Bronchial epithelial cell (primary cell): ENCODE measurements around the gene ZNF821. TPM values are rescaled to one million over a fixed set of nuclear protein-coding genes. Genes with fewer than 3 reads are reported as not detected.

ENCODE experiments used
- DNase-seq: peaks from one replicate; pipeline ENCODE4 v3.0.0-alpha.2; 2010; ENCODE audit warnings: low read depth
- FAIRE-seq: peaks from 2 replicates; lab custom pipeline; 2011; peaks lifted over from hg19 to GRCh38; lab: Jason Lieb, UNC
- H3K27me3 ChIP-seq: 2 replicates; pipeline ENCODE4 v1.5.1; 2011; ENCODE audit warnings: low read length; ENCODE audit not compliant: control insufficient read depth, insufficient read depth
- H3K36me3 ChIP-seq: 2 replicates; pipeline ENCODE4 v1.5.1; 2011; ENCODE audit warnings: low read length; ENCODE audit not compliant: control insufficient read depth, insufficient read depth
- H3K4me3 ChIP-seq: 2 replicates; pipeline ENCODE4 v1.5.1; 2011; ENCODE audit warnings: mild to moderate bottlenecking, low read depth, low read length, control low read depth
- CTCF ChIP-seq: IDR thresholded peaks from 2 replicates; pipeline ENCODE4 v1.5.1; 2011; ENCODE audit warnings: mild to moderate bottlenecking, moderate library complexity, low read length, control low read depth, inconsistent platforms; ENCODE audit not compliant: insufficient read depth, severe bottlenecking
- total RNA-seq: library from RNA; depleted of rRNA; stranded (reverse); fragments of >200 nt; gene quantifications from 2 replicates; pipeline ENCODE4 v1.2.1, GENCODE V29; 2014

Gene ZNF821
- total RNA-seq, 1 donor from 2014 or later = 9.5 TPM

GRCh38 chr16:71899171-71899570, 15.2 kb upstream of the ZNF821 start:
- Histone ChIP-seq H3K27me3 (no peaks in the 10 kb centered on the region), H3K4me3 (no peak overlapping the region), H3K36me3 (no peaks in the 10 kb centered on the region)
- DNase-seq (no peak), FAIRE-seq (no peak)
- TF ChIP-seq CTCF = no peak

GRCh38 chr16:71896764-71897368, 12.9 kb upstream of the ZNF821 start:
- peak overlapping the region; percentile 98 for H3K4me3 ChIP-seq
- FAIRE-seq = no peak
- H3K27me3 ChIP-seq = no peaks in the 10 kb centered on the region
- H3K36me3 ChIP-seq = no peaks in the 10 kb centered on the region
- no peak for TF ChIP-seq CTCF
- no peak for DNase-seq

- Histone ChIP-seq H3K4me3 (peak overlapping the region; percentile 98), H3K36me3 (no peaks in the 10 kb centered on the region), H3K27me3 (no peaks in the 10 kb centered on the region)
- FAIRE-seq = no peak
- TF ChIP-seq CTCF = no peak
- DNase-seq = peak; percentile 26
Measured at GRCh38 chr16:71895679-71896365, 11.8 kb upstream of the ZNF821 start.

- Histone ChIP-seq H3K4me3 (peak within 1 kb of the TSS; percentile 98), H3K27me3 (no peaks in the 10 kb centered on the region), H3K36me3 (no peaks in the 10 kb centered on the region)
- FAIRE-seq (no peak), DNase-seq (peak; percentile 88)
- TF ChIP-seq CTCF = no peak
Measured at GRCh38 chr16:71894921-71895678, 11.1 kb upstream of the ZNF821 start, which contains the start of gene IST1. Gene IST1 (plus strand): TSS chr16:71895531. CDS start chr16:71915641, 20,110 bp downstream.

- FAIRE-seq = no peak
- H3K27me3 ChIP-seq = no peaks in the 10 kb centered on the region
- no peaks in the 10 kb centered on the region for H3K36me3 ChIP-seq
- TF ChIP-seq CTCF = peak; percentile 11
- peak overlapping the region; percentile 98 for H3K4me3 ChIP-seq
- DNase-seq = peak; percentile 71
Measured at GRCh38 chr16:71894229-71894920, 10.4 kb upstream of the ZNF821 start.
